ENCODE data around the gene MOV10. TPM values are rescaled to one million over a fixed set of nuclear protein-coding genes. Genes with fewer than 3 reads are reported as not detected.

Gene MOV10
- total and polyA plus RNA-seq, 9 of the 15 experiments (the other 6 are each of a cell fraction or from before 2014, with no cell fraction given): 16.7 to 105 (median 49.5) TPM

DNA sequence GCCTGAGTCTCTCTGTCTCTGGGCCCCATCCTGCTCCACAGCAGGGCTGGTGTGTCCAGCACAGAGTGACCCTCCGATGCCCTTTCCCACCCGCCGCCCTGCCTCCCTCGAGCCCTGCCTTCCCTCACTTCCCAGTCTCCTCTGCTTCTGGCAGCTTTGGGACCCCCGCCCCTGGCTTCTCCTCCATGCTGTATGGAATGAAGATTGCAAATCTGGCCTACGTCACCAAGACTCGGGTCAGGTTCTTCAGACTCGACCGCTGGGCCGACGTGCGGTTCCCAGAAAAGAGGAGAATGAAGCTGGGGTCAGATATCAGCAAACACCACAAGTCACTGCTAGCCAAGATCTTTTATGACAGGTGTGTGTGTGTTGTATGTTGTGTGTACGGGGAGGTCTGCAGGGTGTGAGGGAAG is 14.3 kb downstream of the MOV10 start (continued):
- TF ChIP-seq CREB3 (tag; conservative IDR thresholded peaks at IDR 0.05; ENCODE audit: low read depth) (no peak), CTBP1 (IDR thresholded peaks at IDR 0.05; ENCODE audit: borderline replicate concordance) (no peak), TCF3 (CRISPR knock-in tag; IDR thresholded peaks at IDR 0.05) (peak; percentile 44; the same call in 1 of the 2 replicates), DPF2 (IDR thresholded peaks at IDR 0.05) (peak; percentile 46; the same call in 1 of the 2 replicates), CBFB (CRISPR knock-in tag; IDR thresholded peaks at IDR 0.05) (no peak), NRF1 (conservative IDR thresholded peaks at IDR 0.05 in 1 of 2, IDR thresholded peaks at IDR 0.05 in 1 of 2) (no peak), CREB1 (IDR thresholded peaks at IDR 0.05) (peak; percentile 30; the same call in 1 of the 2 replicates), CREB1 (CRISPR knock-in tag; IDR thresholded peaks at IDR 0.05) (no peak), MITF (IDR thresholded peaks at IDR 0.05) (no peak), ZBTB12 (CRISPR knock-in tag; IDR thresholded peaks at IDR 0.05) (no peak), RCOR1 (IDR thresholded peaks at IDR 0.05; ENCODE audit: borderline replicate concordance in 1 of 2, low read depth in 2 of 2, low read length in 2 of 2) (peak in 1 of 2 experiments; percentile 43; a peak in 1 of 4 replicates), TSC22D4 (tag; IDR thresholded peaks at IDR 0.05) (no peak), TEAD4 (IDR thresholded peaks at IDR 0.05; ENCODE audit: low read length) (peak; percentile 37), TEAD4 (CRISPR knock-in tag; IDR thresholded peaks at IDR 0.05; ENCODE audit: borderline replicate concordance) (no peak), BRD9 (IDR thresholded peaks at IDR 0.05; ENCODE audit: low read depth, partially characterized antibody) (no peak), CREM (IDR thresholded peaks at IDR 0.05; ENCODE audit: low read depth) (peak; percentile 46; the same call in 1 of the 2 replicates), ARID1B (IDR thresholded peaks at IDR 0.05) (peak; percentile 70), CTCFL (IDR thresholded peaks at IDR 0.05; ENCODE audit: borderline replicate concordance, insufficient read depth, low read depth, low read length, poor library complexity, severe bottlenecking) (no peak), ZBTB7A (IDR thresholded peaks at IDR 0.05; ENCODE audit: borderline replicate concordance, control insufficient read depth, low read depth, low read length) (peak; percentile 34; the same call in 1 of the 2 replicates), NFIC (IDR thresholded peaks at IDR 0.05) (peak; percentile 49; the same call in 1 of the 2 replicates)
- TF ChIP-seq, protein P1, sequence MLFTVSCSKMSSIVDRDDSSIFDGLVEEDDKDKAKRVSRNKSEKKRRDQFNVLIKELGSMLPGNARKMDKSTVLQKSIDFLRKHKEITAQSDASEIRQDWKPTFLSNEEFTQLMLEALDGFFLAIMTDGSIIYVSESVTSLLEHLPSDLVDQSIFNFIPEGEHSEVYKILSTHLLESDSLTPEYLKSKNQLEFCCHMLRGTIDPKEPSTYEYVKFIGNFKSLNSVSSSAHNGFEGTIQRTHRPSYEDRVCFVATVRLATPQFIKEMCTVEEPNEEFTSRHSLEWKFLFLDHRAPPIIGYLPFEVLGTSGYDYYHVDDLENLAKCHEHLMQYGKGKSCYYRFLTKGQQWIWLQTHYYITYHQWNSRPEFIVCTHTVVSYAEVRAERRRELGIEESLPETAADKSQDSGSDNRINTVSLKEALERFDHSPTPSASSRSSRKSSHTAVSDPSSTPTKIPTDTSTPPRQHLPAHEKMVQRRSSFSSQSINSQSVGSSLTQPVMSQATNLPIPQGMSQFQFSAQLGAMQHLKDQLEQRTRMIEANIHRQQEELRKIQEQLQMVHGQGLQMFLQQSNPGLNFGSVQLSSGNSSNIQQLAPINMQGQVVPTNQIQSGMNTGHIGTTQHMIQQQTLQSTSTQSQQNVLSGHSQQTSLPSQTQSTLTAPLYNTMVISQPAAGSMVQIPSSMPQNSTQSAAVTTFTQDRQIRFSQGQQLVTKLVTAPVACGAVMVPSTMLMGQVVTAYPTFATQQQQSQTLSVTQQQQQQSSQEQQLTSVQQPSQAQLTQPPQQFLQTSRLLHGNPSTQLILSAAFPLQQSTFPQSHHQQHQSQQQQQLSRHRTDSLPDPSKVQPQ (CRISPR knock-in tag; IDR thresholded peaks at IDR 0.05; ENCODE audit: borderline replicate concordance): no peak
